ENCODE results near the gene ATXN3. TPM values are rescaled to one million over a fixed set of nuclear protein-coding genes. Genes with fewer than 3 reads are reported as not detected.

Gene ATXN3
- total RNA-seq, 2 donors from 2014 or later, result 22.3 to 27.2 TPM

- Mint-ChIP-seq H3K4me3 (no peak overlapping the region), H3K27me3 (no peaks in the 10 kb centered on the region), H3K4me1 (ENCODE audit: low read depth in 2 of 2) (peaks cover 13 to 19% of the 10 kb centered on the region in 2 donors), H3K9me3 (no peaks in the 10 kb centered on the region), H3K27ac (peak overlapping the region in 1 of 2 donors; percentile 5), H3K36me3 (peaks cover 48% of the 10 kb centered on the region)
- DNase-seq (ENCODE audit: low spot score) (no peak), ATAC-seq (no peak)
These were observed 94.1 kb downstream of the ATXN3 start for GRCh38 chr14:92012121-92012748.

DNA sequence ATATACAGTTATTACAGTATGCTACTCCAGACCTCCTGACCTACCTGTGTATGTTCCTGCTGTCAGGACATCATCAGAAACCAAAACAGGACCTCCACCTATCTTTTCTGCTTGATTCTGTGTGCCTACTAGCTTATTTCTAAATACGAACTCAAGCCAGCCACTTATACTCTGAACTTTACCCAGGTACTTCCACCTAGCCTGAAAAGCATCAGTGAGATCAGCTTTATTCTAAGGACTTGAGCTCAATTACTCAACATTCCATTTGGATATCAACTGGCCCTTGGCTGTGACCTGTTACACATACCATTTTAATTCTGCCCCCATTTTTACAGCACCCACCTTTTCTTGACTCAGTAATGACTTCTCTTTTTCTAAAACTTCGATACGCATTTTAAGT, 95.7 kb downstream of the ATXN3 start:
- ATAC-seq (no peak), DNase-seq (ENCODE audit: low spot score) (no peak)
- Mint-ChIP-seq H3K36me3 (peaks cover 46% of the 10 kb centered on the region), H3K4me1 (ENCODE audit: low read depth in 2 of 2) (peaks cover 13 to 19% of the 10 kb centered on the region in 2 donors), H3K9me3 (no peaks in the 10 kb centered on the region), H3K4me3 (no peak overlapping the region), H3K27me3 (no peaks in the 10 kb centered on the region), H3K27ac (no peak overlapping the region)

GRCh38 chr14:92009604-92010003, 96.8 kb downstream of the ATXN3 start:
- no peak overlapping the region for H3K27ac Mint-ChIP-seq
- no peak for ATAC-seq
- peaks cover 57% of the 10 kb centered on the region for H3K36me3 Mint-ChIP-seq
- H3K9me3 Mint-ChIP-seq, result no peaks in the 10 kb centered on the region
- no peak for DNase-seq (ENCODE audit: low spot score)
- peaks cover 13 to 19% of the 10 kb centered on the region in 2 donors for H3K4me1 Mint-ChIP-seq (ENCODE audit: low read depth in 2 of 2)
- no peak overlapping the region for H3K4me3 Mint-ChIP-seq
- no peaks in the 10 kb centered on the region for H3K27me3 Mint-ChIP-seq

Other genes starting within 250 kb of the ATXN3 start
- gene TC2N, start 239.0 kb downstream of the ATXN3 start, total RNA-seq, result 10 to 100 TPM in 1 of 2 donors, 1 to 10 TPM in 1; 6.9 to 12.0 TPM
- not detected for gene FBLN5, start 158.9 kb downstream of the ATXN3 start, total RNA-seq
- 10 to 100 TPM; 47.8 to 53.9 TPM for gene TRIP11, start 66.5 kb downstream of the ATXN3 start, total RNA-seq
- 10 to 100 TPM; 69.6 to 95.5 TPM for gene NDUFB1, start 15.1 kb upstream of the ATXN3 start, total RNA-seq
- 10 to 100 TPM; 65.0 to 71.9 TPM for gene CPSF2, start 15.4 kb upstream of the ATXN3 start, total RNA-seq
- gene SLC24A4, start 216.6 kb upstream of the ATXN3 start, total RNA-seq, result under 1 TPM; 0.17 to 0.36 TPM

Measured in natural killer cell treated with Interleukin-12 subunit alpha and Interleukin-12 subunit beta and Interleukin-15 and Interleukin-18, amount 100 ng/mL, for 72 hours (primary cell).